ENCODE measurements around the gene HEPHL1.
"Not testable (repeated sequence)": the region's sequence is repeated elsewhere in the genome, so short reads cannot be mapped to it uniquely, and the experiment has no call there.

Gene HEPHL1

DNA sequence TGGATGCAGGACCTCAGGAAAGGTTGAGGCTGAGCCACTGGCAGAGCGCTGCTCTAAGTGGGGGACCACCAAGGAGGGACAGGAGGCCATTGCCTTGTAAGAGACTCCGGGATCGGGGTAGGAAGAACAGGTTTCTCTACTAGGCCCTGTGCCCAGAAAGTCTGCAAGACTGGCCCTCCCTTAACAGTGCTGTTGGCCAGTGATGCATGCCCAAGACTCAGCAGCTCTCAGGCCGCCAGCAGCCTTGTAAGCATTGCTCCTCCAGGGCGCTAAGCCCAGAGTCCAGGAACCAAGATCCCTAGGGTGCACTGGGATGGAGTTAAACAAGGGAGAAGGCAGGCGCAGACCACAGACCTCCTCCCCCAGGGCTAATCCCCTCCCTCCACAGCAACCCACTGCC is 68.2 kb downstream of the HEPHL1 start:
- no peak for DNase-seq

DNA sequence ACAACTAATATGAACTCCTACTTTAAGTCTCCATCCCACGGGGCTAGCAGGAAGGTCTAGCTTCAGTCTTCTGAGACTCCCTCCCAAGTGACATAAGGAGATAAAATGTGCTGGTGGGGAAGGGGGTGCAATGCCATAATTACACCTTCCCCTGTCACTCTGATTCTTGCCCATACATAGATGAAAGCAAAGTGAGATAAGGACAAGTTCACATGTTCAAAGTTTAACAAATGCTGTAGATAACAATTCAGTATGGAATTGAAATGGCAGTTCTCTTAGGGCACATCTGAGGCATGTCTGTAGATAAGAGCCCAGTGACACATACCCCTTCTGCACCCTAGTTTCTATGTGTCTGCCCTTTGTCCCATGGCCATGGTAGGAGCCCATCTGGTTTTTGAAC is 69.2 kb downstream of the HEPHL1 start:
- no peak for DNase-seq

DNA sequence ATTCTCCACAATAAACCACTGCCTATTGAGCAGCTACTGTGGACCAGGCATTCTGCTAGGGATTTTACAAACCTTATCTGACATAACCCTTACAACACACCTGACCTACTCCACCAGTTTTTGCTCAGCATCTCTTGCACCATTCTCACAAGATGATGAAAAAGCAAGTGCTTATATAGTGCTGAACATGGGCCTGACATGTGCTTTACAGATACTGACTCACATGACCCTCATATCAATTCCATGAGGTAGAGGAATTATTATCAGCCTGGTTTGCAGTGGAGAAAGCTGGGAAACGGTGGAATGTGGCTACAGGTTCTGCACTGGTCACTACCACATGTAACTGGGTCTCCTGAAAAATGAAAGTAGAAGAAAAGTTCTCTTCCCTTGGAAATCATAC is 69.9 kb downstream of the HEPHL1 start:
- DNase-seq, result no peak

DNA sequence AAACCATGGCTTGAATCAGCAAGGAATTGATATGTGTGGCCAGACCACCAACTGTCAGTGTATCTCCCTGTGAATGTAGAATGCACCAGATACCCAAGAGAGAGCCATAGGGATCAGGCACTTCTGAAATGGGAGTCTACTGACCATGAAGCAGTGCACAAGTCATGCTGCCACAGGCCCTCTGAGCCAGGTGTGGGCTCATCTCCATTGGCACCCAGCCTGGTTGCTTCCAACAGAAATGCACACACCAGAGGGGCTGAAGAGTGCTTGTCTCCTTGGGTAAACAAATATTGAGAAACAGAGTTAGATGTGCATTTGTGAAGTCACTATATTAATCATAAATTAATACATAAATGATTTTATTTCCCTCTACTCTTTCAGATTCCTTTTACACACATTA is 79.1 kb downstream of the HEPHL1 start:
- no peak for DNase-seq

DNA sequence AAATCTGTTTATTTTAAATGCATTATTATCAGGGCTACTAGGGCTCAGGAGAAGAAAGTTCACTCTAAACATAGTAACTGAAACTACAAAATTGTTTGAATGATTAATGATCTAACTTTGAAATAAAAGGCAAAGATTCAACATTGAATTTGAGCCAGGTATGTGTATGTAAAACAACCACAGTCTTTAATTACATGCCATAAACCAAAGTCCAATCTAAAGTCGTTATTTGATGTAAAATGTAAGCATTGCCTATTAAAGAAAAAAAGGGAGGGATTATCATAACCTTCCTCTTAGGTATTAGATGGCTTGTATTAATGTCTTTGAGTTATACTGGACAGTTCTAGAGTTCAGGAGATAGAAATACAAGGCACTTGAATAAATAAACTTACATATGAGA is 82.3 kb downstream of the HEPHL1 start:
- DNase-seq, result no peak

DNA sequence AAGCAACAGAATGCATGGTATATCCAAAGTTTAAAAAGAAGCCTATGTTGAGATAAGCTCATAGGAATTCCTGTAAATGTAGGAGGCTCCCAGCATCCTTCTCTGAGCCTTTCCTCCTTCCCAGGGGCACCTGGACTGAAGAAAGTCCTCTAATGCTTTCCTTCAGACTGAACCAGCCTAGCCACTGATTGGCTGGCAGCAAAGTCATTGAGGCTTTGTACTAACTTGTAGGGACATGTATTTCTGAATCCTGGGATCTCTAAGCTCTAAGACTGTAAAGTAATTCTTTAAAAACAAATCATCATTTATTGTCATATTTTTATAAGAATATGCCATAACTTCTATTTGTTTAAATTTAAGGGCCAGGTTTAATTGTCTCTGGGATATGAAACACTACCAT is 83.6 kb downstream of the HEPHL1 start:
- no peak for DNase-seq

DNA sequence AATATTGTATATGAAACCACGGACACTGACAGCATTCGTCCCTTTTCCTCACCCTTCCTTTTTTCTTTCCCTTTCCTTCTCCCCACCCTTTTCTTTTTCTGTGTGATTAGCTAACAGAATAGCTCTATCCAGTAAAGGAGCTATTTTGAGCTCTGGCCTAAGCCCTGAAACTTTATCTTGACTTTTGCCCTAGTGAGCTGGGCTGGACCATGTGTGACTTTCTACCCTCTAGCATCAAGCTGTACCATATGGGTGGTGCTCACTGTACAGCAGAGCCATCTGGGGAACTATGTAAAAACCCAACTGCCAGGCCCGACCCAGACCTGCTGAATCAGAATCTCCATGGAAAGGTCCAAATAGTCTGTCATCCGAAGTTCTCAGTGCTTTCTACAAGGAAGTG is 85.6 kb downstream of the HEPHL1 start:
- DNase-seq, result no peak

DNA sequence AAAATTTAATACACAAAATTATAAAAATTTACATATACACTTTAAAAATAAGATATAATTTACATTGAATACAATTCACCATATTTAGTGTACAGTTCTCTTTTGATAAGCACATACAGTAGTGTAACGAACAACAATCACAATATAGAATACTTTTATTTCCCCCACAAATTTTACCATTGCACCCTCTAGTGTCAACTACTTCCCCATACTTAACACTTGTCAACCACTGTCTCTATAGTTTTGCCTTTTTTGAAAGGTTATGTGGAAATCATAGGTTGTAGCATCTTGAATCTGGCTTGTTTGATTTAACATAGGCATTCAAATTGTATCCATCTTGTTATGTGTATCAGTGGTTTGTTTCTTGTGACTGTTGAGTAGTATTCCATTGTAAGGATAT is 86.2 kb downstream of the HEPHL1 start:
- no peak for DNase-seq

DNA sequence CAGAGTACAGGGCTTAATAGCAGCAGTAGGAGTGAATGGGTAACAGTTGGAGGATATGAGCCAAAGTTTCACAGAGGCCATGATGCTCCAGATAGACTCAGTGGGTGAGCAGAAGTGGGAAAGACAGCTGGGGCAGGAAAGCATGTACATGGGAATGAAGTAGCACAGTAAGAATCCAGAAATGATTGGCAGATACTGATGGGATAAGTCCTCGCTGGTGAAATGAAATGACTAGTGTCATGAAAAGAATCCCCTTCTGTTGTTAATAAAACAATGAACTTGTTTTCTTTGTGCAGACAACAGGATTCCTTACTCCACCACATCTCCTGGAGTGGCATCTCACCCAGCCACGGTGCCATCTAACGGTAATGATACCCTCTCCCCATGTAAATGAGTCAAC is 90.1 kb downstream of the HEPHL1 start:
- DNase-seq, result no peak

DNA sequence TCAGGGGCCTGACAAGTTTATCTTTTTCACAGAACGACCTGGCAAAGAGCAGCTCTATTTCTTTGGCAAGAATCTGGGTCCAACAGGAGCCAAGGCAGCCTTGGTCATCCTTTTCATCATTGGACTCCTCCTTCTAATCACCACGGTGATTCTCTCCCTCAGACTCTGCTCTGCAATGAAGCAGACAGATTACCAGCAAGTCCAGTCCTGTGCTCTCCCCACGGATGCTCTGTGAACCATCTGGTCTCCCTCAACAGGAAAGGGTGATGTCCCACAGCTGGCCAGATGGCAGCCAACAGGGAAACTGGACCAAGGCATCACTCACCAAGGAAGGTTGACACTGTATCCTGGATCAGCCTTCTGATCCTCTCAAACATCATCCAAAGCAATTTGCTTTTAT is 90.5 kb downstream of the HEPHL1 start:
- no peak for DNase-seq

DNA sequence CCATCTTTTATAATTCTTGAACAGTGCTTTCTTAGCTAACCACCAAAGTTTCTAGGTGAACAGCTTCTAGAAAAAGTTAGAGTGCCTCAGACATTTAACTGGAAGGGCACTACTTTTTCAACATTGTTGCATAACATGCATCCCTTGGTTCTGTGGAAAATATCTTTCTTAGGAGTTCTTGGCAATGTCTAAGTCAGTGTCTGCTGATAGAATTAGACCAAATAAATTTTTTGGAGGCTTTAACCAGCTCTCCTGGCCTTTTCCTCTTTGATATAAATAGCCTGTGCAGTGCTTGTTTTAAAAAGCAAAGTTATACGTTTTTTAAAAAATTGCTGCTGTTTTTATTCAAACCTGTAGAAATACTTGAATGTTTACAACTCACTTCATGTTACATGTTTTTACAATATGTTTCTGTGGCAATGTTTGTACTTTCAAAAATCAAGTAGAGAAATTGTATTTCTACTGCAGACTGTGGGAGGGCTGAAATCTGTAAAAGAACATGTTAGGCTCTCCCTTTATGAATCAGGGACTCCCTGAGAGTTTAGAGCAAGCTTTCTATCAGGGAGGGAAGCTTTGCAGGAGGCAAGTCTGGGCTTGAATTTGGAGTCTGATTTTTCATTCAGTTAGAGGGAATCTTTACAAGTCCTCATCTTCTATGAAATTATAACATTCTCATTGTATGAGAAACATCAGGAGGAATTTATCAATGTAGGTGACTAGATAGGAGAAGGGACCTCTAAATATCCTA is 91.2 kb downstream of the HEPHL1 start:
- no peak for DNase-seq

DNA sequence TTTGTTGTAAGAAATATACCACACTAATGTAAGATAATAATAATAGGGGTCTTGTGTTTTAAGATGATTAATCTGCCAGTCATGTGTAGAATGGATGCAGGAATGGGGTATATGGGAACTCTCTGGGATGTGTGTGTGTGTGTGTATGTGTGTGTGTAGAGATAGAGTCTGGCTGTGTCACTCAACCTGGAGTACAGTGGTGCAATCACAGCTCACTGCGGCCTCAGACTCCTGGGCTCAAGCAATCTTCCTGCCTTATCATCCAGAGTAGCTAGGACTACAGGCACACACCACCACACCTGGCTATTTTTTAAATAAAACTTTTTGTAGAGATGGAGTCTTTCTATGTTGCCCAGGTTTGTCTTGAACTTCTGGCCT is 96.0 kb downstream of the HEPHL1 start:
- no peak for DNase-seq

DNA sequence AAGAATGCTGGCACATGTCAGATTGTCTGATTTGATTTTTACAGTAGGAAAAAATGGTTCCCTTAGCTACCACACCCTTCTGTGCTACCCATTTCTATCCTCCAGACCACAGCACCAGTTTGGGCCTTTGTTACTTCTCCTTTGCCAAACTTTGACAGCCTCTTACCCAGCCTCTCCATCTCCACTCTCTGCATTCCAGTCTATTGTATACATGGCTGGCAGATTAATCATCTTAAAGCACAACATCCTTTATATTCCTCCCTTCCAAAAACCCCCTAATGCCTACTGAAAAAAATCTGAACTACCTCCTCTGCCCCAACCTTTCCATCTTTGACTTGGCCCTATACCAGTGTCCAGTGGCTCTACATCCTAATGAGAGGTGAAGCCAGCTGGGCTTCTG is 96.7 kb downstream of the HEPHL1 start:
- DNase-seq, result no peak

DNA sequence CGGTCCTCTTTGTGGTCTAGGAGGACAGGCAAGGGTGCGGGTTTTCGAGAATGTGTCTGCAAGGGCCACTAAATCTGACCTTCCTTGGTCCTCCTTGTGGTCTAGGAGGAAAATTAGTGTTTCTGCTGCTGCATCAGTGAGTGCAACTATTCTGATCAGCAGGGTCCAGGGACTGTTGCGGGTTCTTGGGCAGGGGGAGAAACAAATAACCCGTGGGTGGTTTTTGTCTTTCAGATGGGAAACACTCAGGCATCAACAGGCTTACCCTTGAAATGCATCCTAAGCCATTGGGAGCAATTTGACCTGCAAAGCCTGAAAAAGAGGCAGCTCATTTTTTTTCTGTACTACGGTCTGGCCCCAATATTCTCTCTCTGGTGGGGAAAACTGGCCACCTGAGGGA is 98.5 kb downstream of the HEPHL1 start:
- not testable (repeated sequence) for DNase-seq

DNA sequence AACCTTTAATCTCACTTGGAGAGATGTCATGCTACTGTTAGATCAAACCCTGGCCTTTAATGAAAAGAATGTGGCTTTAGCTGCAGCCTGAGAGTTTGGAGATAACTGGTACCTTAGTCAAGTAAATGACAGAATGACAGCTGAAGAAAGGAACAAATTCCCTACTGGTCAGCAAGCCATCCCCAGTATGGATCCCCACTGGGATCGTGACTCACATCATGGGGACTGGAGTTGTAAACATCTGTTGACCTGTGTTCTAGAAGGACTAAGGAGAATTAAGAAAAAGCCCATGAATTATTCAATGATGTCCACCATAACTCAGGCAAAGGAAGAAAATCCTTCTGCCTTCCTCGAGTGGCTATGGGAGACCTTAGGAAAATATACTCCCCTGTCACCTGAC is 99.4 kb downstream of the HEPHL1 start:
- not testable (repeated sequence) for DNase-seq

DNA sequence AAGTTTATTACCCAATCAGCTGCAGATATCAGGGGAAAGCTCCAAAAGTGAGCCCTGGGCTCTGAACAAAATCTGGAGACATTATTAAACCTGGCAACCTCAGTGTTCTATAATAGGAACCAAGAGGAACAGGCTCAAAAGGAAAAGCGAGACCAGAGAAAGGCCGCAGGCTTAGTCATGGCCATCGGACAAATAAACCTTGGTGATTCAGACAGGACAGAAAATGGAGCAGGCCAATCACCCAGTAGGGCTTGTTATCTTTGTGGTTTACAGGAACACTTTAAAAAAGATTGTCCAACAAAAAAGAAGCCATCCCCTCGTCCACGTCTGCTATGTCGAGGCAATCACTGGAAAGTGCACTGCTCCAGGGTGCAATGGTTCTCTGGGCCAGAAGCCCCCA is 99.8 kb downstream of the HEPHL1 start:
- DNase-seq, result no peak

DNA sequence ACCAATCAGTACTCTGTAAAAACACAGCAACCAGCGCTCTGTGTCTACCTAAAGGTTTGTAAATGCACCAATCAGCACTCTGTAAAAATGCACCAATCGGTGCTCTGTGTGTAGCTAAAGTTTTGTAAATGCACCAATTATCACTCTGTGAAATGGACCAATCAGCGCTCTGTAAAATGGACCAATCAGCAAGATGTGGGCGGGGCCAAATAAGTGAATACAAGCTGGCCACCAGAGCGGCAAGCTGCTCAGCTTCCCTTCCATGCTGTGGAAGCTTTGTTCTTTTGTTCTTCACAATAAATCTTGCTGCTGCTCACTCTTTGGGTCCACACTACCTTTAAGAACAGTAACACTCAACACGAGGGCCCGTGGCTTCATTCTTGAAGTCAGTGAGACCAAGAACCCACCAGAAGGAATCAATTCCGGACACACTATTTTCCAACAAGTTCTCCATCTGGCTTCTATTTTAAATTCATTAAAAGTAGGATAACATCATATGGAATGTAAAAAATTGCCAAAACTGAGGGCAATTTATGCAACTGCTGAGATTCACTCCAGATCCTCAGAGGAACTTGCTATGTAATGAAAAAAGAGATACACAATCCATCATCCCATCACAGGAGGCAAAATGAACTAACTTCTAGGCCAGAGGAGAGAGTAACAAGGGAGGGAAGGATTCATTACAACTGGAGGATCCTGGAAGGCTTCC is 104.4 kb downstream of the HEPHL1 start:
- no peak for DNase-seq

DNA sequence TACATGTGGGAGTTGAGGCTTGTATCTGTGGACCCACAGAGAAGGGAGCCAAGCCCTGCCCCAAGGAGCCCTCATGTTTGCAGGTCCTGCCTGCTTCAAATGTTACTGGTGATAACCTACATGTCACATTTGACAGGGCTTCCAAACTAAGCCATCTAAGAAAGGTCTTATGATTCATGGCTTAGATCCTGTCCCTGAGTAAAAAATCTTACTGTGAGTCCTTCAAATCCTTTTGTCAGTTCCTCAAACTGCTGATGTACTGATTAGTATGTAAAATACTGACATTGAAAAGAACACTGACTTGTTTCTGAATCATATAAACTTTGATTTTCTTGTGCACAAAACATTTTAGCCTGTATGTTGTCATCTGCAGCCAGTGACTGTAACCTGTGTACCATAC is 106.5 kb downstream of the HEPHL1 start:
- DNase-seq, result no peak

DNA sequence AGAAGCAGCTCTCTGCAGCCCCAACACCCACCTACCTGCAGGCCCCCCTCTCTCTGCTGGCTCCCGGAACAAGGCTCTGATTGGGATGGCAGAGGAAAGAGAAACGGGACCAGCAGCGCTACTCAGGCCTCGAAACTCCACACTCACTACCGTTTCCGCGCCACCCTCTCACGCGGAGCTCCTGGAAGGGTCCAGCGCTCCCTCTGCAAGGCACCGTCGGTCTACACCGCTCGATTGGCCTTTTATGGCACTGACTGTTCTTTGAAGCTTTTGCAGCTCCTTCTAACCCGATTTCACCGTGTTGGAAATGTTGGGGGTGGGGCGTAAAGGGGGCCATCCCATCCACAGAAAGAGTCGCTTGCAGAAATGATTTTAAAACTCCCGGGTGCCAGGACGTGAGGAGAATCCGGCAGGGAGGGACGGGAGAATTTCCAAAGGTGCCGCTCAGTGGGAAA is 107.2 kb downstream of the HEPHL1 start:
- peak; percentile 75 for DNase-seq

DNA sequence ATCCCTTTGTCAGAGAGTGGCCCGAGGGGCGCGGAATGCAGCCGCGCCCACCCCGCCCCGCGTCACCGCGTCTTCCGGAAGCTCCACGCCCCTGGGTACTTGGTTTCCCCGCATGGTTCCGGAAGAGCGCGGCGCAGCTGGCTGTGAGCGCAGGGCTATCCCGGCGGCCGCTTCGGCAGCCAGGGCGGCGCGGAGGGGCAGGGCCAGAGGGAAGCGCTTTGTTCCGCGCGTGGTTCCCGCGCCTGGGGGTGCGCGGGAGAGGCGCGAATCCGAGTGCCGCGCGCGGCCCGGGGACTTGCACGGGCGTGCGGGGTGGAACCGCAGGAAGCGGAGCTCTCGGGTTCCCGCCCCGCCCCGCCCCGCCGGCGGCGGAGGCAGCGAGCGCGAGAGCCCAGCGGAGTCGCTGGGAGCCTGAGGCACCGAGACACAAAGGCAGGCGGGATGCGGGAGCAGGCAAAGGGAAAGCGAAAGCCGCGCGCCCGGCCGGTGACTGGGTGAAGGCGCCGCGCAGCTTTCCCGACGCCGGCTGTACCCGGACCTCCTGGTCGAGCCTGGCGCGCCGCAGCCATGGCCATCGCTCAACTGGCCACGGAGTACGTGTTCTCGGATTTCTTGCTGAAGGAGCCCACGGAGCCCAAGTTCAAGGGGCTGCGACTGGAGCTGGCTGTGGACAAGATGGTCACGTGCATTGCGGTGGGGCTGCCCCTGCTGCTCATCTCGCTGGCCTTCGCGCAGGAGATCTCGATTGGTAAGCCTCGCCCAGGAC is 107.8 kb downstream of the HEPHL1 start, which contains the start of gene PANX1:
Gene PANX1 (plus strand): TSS at position 96 of the 766 bp plus-strand sequence. CDS start 472 bp downstream, at position 568.
- DNase-seq, result peak; percentile 86

DNA sequence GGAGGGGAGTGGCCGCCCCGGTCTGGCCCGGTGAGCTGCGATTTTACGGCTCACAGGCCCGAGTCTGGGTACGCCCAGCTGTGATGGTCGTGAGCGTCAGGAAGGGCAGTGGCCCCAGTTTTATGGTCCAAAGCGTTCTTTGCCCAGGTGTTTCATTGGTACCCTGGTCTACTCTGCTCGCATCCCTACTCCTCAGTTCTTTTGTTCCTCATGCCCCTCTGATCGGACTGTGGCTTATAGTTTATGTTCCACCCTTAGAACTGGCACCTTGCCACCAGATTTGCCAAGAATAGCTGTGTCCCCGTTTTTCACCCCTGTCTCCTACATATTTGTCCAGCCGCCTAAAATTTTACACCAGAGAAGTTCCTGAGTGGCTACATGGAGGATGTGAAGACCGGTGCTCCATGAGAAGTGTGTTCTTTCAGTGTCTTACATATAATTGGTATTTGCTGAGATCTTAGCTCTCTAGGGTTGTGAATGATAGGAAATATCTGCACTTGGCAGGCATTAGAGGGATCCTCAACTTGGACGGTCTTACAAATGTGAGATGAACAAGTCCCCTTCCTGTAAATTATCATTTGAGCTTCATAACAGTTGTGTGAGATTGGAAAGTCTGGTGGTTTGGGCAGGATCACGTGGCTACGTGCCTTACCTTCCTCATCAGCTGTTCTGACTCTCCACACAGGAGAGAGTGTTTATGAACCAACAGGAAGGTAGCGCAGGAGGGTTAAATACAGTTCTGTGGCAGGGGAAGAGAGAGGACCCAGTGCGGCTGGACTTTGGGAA is 108.6 kb downstream of the HEPHL1 start:
- DNase-seq, result no peak

DNA sequence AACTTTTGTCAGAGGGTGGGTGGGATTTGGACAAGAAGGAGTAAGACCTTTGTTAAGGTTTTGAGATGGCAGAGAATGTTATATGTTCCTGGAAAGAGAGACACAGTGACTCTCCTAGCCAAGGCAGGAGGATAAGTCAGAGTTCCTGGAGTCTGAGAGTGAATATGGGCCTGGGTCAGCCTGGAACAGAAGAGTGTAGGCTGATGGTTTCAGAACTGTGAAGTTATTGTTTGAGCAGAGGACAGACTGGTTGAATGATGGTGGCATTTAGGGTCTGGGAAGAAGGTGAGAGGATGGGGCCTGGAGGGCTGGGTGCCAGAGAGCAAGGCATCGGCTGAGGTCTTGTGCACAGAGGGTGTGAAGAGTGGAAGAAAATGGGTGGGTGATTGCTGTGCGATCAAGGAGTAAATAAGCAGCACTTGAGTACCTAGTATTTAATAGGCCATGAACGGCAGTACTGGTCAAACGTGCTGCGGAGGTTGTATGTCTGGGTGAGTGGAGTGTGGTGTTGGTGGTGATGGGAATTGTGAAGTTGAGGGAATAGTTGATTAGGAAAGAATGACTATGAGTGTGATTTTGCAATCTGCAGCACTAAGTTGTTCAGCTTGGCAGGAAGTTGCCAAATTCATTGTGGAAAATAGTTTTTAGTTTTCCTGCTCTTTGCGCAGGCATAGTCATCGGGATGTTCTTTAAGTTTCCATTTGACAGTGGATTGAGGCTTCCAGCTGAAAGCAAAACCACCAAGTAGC is 109.3 kb downstream of the HEPHL1 start:
- DNase-seq, result no peak

All from NCI-H82 (cell line).